ENCODE measurements around the gene ACBD7.

- TF ChIP-seq CTCF (IDR thresholded peaks at IDR 0.05) (no peak), EZH2 (IDR thresholded peaks at IDR 0.05; ENCODE audit: borderline replicate concordance, insufficient read depth, low read depth, low read length, poor library complexity, severe bottlenecking) (no peak)
Observed at GRCh38 chr10:15038416-15038815, 50.2 kb downstream of the ACBD7 start.
